Upper lobe of left lung (tissue), 4 donors: Measurements from ENCODE around the gene ZNF879.

Experiments
- EP300 ChIP-seq, 4 donors: sonication (generic); formaldehyde crosslinking; IDR thresholded peaks; one replicate each; pipeline ENCODE4 v1.5.1; 2017; ENCODE audit warnings: antibody characterized with exemption in 4 of 4, control low read depth in 2 of 4
- POLR2A ChIP-seq, 4 donors: fragments of 450-650 bp; IDR thresholded peaks; one replicate each; pipeline ENCODE4 v1.5.1; 2016 to 2017; ENCODE audit warnings: antibody characterized with exemption in 4 of 4, mild to moderate bottlenecking in 2 of 4
- TF ChIP-seq, protein P1 (sequence below), 6 experiments: fragments of 450-650 bp in 4 of 6; fragments of 200-600 bp in 2 of 6; sonication (generic) in 2 of 6; IDR thresholded peaks; one replicate each; pipeline ENCODE4 v1.5.1; 2016 to 2019; ENCODE audit warnings: antibody characterized with exemption in 6 of 6

DNA sequence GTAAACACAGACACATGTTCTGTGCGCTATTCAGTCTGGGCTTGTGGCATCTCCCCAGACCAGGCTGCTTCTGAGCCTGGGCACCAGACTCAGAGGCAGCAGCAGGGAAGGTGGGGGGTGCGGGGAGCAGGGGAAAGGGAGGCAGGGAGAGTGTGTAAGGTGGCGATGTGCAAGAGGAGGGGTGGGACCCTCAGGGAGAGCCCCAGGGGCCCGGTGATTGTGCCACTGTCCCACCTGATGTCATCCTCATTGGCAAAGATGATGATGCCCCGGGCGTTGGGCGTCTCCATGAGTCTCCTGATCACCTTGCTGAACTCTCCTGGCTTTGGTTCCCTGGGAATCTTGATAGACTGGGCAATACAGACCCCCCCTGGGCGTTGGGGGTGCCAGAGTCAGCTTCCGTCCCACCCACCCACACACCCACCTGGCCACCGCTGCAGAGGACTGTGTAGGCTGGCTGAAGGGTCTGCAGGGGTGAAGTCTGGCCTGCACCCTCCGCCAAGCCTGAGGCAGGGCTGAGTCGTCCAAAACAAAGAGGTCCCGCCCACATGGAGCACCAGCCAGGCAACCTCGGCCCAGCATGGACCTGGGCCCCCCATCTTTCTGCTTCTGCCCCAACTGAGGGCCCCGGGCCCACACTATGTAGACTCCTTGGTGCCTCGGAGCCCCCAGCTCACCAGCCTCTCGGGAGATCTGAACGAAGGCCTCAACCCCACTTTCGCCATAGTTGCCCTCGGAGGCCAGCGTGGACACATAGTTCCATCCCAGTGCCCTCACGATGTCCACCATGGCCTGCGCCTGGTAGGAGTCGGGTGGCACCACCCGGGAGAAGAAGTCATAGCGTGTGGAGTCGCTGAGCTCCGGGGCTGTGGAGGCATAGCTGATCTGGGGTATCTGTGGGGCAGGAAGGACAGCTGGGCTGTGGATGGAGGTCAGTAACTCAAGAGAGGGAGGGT is 32.1 kb upstream of the ZNF879 start:
- TF ChIP-seq, protein P1, sequence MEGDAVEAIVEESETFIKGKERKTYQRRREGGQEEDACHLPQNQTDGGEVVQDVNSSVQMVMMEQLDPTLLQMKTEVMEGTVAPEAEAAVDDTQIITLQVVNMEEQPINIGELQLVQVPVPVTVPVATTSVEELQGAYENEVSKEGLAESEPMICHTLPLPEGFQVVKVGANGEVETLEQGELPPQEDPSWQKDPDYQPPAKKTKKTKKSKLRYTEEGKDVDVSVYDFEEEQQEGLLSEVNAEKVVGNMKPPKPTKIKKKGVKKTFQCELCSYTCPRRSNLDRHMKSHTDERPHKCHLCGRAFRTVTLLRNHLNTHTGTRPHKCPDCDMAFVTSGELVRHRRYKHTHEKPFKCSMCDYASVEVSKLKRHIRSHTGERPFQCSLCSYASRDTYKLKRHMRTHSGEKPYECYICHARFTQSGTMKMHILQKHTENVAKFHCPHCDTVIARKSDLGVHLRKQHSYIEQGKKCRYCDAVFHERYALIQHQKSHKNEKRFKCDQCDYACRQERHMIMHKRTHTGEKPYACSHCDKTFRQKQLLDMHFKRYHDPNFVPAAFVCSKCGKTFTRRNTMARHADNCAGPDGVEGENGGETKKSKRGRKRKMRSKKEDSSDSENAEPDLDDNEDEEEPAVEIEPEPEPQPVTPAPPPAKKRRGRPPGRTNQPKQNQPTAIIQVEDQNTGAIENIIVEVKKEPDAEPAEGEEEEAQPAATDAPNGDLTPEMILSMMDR (IDR thresholded peaks at IDR 0.05), result no peak
- TF ChIP-seq POLR2A (IDR thresholded peaks at IDR 0.05) (no peak), EP300 (IDR thresholded peaks at IDR 0.05) (no peak)
